C4-2B (cell line): ENCODE results near the gene EZH1.

Experiments
- CTCF ChIP-seq: fragments of 450-650 bp; conservative IDR thresholded peaks from 2 replicates; pipeline ENCODE4 v1.5.1; 2017; ENCODE audit warnings: mild to moderate bottlenecking
- ZFX ChIP-seq: fragments of 450-650 bp; IDR thresholded peaks from 2 replicates; pipeline ENCODE4 v1.6.1; 2017

- no peak for TF ChIP-seq CTCF
- no peak for TF ChIP-seq ZFX
Observed at GRCh38 chr17:42686520-42687128, 58.2 kb downstream of the EZH1 start.
